Hypothalamus (tissue), 51 donors: ENCODE data around the gene ATP10A.
"Not testable (repeated sequence)": the region's sequence is repeated elsewhere in the genome, so short reads cannot be mapped to it uniquely, and the experiment has no call there.

Source experiments
- DNase-seq, 51 donors: peaks; one replicate each; lab custom pipeline; 2025; lab: John Stamatoyannopoulos, UW

The ATP10A gene

GRCh38 chr15:25668901-25669300 is 194.2 kb downstream of the ATP10A start:
- DNase-seq, result no peak

DNA sequence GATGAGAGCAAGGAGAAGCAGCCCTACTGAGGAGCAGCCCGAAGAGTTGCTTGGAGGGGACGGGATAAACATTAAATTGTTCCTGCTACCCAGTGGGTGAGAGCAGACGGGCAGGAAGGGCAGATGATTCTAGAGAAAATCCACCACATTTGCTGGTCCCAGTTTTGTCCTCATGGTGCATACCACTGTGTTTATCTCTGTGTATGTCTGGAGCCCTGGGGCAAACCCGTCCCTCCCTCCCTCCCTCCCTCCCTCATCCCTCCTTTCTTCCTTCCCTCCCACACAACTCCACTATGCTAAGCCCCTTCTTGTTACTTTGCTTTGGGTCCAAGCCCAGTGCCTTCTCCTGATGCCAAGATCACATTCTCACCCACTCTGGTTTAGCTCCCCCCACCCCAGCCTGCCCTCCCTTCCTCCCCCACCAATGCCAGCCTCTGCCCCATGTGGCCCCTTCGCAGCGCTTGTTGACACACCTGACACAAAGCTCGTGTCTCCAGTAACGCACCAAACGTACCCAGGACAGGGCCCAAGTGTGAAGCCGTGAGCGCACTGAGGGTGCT is 194.8 kb downstream of the ATP10A start:
- DNase-seq, result no peak

- no peak for DNase-seq
These were observed 195.3 kb downstream of the ATP10A start for GRCh38 chr15:25667829-25668228.

DNA sequence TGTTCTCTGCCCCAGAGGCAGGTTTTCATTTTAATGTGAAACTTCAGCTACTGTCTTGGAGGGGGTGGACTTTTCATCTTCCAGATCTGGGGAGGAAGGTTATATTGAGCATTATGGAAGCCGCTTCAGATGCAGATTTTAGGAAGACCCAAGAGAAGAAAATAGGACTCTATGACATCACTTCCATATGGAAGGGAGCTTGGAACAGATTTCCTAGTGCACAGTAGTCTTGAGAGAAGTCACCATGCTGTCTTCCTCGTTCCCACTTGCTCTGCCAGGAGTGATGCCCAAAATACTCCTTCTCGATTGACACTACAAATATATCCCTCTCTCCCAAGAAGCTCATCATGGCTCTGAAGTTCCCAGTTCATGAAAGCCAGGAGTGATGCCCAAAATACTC is 197.2 kb downstream of the ATP10A start:
- no peak for DNase-seq

DNA sequence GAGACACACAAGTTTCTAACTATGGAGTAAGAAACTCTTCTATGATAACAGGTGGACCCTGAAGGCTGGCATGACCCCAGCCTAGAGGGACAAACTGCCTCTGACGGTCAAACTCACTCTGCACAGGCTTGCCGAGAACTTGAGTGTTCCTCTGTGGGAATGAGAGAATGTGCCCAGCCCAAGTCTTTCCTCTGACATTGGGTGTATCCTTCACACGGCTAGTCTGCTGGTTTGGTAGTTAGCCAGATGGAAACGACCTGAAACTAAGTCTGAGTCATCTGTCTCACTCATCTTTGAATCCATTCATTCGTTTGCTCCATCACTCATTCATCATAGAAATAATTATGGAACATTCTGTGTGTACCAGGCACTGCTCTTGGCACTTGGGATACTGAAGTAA is 198.4 kb downstream of the ATP10A start:
- DNase-seq, result no peak

- DNase-seq, result no peak
These were observed 199.6 kb downstream of the ATP10A start for GRCh38 chr15:25663515-25663914.

DNA sequence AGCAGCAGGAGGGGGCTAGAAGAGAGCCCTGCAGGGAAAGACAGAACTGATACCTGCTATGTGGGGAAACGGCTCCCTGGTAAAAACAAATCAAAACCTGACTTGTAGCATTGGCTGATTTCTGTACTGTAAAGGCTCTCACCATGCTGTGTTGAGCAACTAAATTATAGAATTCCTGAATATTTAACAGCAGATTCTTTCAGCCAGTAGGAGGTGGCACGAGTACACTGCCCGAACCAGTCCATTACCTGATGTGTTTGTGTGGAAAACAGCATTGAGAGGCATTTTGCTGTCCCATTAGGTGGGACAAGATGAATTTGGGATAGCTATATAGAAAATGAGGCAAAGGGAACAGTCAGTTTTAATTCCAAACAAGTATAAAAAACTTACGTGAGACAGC is 201.2 kb downstream of the ATP10A start:
- no peak for DNase-seq

DNA sequence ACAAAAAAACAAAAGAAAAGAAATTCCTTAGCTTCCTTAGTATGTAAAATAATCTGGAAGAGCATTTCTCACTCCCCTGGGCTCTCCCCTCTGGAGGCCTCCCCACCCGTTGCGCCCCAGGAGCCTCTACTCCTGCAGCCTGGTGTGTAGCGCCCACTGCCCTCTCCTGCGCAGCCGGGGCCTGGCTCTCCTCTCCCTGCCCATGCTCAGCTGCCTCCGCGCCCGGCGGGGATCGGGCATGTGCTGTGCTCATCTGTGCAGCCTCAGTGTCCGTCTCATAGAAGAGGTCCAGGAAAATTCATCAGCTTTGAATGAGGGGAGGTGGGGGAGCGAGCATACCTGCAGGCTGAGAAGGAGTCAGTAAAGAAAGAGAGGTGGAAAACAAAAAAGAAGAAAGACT is 203.9 kb downstream of the ATP10A start:
- DNase-seq, result no peak

- DNase-seq, result no peak
These were observed 204.6 kb downstream of the ATP10A start for GRCh38 chr15:25658560-25658959.

DNA sequence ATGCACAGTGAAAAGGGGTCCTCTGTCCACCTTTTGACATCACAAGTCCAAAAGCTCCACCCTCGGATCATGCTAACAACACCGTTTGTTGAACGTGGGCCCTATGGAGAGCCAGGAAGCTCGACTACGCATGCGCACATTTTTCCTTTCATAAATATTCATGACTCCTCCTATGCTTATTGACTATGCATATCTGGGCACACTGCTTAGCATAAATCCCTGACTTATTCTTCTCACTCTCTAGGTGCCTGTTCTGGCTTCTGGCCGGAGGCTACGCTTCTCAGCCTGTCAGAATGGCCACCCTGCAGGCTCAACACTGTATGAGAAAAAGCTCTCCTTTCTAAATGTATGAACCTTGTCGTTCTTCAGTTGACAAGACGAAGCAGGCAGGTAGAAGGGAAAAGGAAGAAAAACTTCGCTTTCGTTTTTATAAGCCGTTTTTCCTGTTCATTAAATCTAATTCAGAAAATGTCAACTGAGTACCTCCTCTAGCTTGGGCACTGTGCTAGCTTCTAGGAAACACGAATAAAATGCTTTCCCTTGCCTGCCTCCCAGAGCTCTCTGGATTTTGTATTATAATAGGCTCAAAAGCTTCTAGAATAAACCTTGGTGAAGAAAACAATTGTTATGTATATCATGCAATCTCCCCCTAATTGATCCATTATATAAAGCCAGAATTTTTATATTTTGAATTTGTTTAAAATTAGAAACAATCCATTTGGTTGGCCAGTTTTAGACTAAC is 207.7 kb downstream of the ATP10A start:
- DNase-seq, result peak in 1 of 51 donors; percentile 58

GRCh38 chr15:25653371-25653770 is 209.8 kb downstream of the ATP10A start:
- DNase-seq, result no peak

DNA sequence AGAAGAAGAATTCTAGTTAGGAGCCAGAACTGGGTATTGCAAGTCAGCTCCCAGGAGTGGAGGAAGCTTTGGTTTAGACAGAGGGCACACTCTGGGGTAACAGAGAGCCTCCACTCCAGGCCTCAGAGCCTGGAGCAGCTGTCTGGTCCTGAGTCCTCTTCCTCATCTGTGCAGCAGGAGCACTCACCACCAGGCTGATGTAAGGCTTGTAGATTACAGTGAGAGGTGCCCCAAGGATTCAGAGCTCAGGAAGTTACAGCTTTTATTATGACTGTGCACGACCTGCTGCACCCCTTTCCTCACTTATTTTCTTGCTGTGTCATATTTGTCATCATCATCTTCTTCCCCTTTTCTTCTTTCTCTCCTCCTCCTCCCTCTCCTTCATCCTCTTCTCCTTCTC is 210.4 kb downstream of the ATP10A start:
- no peak for DNase-seq

DNA sequence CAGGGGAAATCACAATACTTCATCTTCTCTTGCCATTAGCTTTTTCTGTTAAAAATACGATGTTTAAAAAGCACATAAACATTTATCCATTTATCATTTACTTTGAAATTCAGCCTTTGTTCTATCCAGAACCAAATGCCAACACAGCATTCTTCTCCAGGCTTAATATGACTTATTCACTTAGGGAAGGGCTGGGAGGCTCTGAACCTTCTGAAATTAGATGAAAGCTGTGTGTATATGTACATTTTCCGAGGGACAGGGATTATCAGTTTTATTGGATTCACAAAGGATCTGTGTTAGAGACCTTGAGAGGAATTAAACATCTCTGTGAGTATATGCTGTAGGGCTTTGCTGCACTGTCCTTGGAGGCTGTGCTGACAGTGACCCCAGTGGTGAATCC is 213.7 kb downstream of the ATP10A start:
- DNase-seq, result no peak

GRCh38 chr15:25643120-25643519 is 220.0 kb downstream of the ATP10A start:
- DNase-seq, result no peak

GRCh38 chr15:25641762-25642161 is 221.4 kb downstream of the ATP10A start:
- no peak for DNase-seq

GRCh38 chr15:25641361-25641760 is 221.8 kb downstream of the ATP10A start:
- DNase-seq, result no peak

- DNase-seq, result not testable (repeated sequence)
These were observed 222.2 kb downstream of the ATP10A start for GRCh38 chr15:25640959-25641358.

- DNase-seq, result no peak
These were observed 222.7 kb downstream of the ATP10A start for GRCh38 chr15:25640381-25640780.

GRCh38 chr15:25636486-25636885 is 226.6 kb downstream of the ATP10A start:
- DNase-seq, result not testable (repeated sequence)

DNA sequence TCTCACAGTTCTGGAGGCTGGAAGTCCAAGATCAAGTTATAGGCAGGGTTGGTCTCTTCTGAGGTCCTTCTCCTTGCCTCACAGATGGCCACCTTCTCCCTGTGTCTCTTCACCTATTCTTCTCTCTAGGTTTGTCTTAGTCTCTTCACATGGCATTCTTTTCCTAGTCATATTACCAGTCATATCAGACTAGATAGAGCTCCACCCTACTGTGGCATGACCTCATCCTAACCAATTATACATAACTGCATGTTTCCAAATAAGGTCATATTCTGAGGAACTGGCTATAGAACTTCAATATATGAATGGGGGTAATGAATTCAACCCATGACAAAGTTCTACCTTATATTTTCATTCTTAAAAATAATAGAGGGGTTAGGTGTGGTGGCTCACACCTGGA is 227.9 kb downstream of the ATP10A start:
- DNase-seq, result no peak

- no peak for DNase-seq
These were observed 229.3 kb downstream of the ATP10A start for GRCh38 chr15:25633862-25634261.

DNA sequence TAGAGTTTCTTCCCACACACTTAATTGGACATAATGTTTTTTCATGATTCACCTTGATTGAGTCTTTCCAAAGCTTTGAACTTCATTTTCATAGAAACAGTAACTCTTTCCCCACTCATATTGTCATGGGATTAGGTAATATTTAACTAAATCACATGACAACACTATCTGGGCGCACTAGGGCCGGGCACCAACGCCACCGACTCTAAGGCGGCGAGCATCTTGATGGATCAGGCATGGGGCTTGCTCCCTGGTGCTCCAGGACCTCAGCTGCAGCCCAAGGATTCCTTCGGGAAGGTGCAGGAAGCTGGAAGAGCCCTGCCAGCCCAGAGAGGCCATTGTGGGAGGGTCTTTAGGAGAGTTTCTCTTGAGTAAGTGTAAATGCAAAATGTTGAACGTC is 231.2 kb downstream of the ATP10A start:
- no peak for DNase-seq
